K562 (cell line): ENCODE results near the gene ROBO1. TPM values are rescaled to one million over a fixed set of nuclear protein-coding genes. Genes with fewer than 3 reads are reported as not detected.

Experiments used
- ATAC-seq: fragments of 200-7000 bp; cut with Tn5 transposase; 3 replicates; pipeline ENCODE4 v1.9.1; 2020; ENCODE audit warnings: moderate library complexity
- BruUV-seq: library from RNA; stranded (reverse); fragments of 400-500 nt; replicated peaks from 2 replicates; lab custom pipeline; 2021; lab: Mats Ljungman, UMichigan
- CTCF ChIA-PET: fragments of 300-600 bp; formaldehyde crosslinking; extraction: SDS; loops from one replicate; lab custom pipeline; 2021; ENCODE audit warnings: low intra/inter-chr PET ratio; lab: Yijun Ruan, JAX
- POLR2A ChIA-PET: fragments of 300-600, 350-650 bp; sonication (Branson Sonifier 250); formaldehyde crosslinking; extraction: SDS; loops from one replicate; lab custom pipeline; 2021; ENCODE audit warnings: antibody characterized with exemption, inconsistent platforms; lab: Yijun Ruan, JAX
- DNase-seq, 4 experiments: peaks; one replicate each; pipeline versions ENCODE4 v3.0.0 to v3.0.0-alpha.2; 2011 to 2018; ENCODE audit warnings: low spot score in 3 of 4, mixed read lengths in 3 of 4; ENCODE audit errors: extremely low read depth in 1 of 4
- FAIRE-seq: peaks from 2 replicates; lab custom pipeline; 2011; peaks lifted over from hg19 to GRCh38; lab: Jason Lieb, UNC
- H2AFZ ChIP-seq: 2 replicates; pipeline ENCODE4 v1.6.0; 2011; ENCODE audit warnings: low read depth, low read length, control low read depth, inconsistent platforms
- H3K27ac ChIP-seq: fragments of 200-600 bp; 3 replicates; pipeline ENCODE4 v1.8.0; 2011; ENCODE audit warnings: low read depth, mild to moderate bottlenecking, control low read depth, inconsistent platforms, low read length, moderate library complexity, mixed read lengths; ENCODE audit errors: extremely low read depth
- H3K27me3 ChIP-seq, 2 experiments: fragments of 300-600 bp in 1 of 2; 2 replicates in 1 of 2; 3 replicates in 1 of 2; pipeline versions ENCODE4 v1.6.0 to v1.8.0; 2011; ENCODE audit warnings: inconsistent platforms in 2 of 2, low read length in 2 of 2, mild to moderate bottlenecking in 1 of 2, mixed read lengths in 1 of 2, moderate library complexity in 1 of 2; ENCODE audit not compliant: control insufficient read depth in 2 of 2, insufficient read depth in 2 of 2
- H3K36me3 ChIP-seq: fragments of 300-600 bp; 3 replicates; pipeline ENCODE4 v1.8.0; 2011; ENCODE audit warnings: mild to moderate bottlenecking, low read length, inconsistent platforms; ENCODE audit not compliant: control insufficient read depth, insufficient read depth
- H3K4me1 ChIP-seq, 2 experiments: fragments of 200-600 bp in 1 of 2; replicated peaks in 1 of 2; 2 replicates in 1 of 2; 3 replicates in 1 of 2; pipeline versions ENCODE4 v1.5.1 to v1.8.0; 2011; ENCODE audit warnings: inconsistent platforms in 2 of 2, low read length in 2 of 2, mild to moderate bottlenecking in 1 of 2, mixed read lengths in 1 of 2, moderate library complexity in 1 of 2; ENCODE audit not compliant: control insufficient read depth in 2 of 2, insufficient read depth in 2 of 2
- H3K4me2 ChIP-seq: 2 replicates; pipeline ENCODE4 v1.6.1; 2011; ENCODE audit warnings: low read length, control low read depth, inconsistent platforms, mixed read lengths; ENCODE audit not compliant: insufficient read depth
- H3K4me3 ChIP-seq: fragments of 200-600 bp; sonication (generic), shearing (Covaris generic); 2 replicates; pipeline ENCODE4 v1.5.1; 2016; ENCODE audit warnings: control low read depth, inconsistent platforms
- H3K79me2 ChIP-seq: fragments of 200-600 bp; 3 replicates; pipeline ENCODE4 v1.8.0; 2011; ENCODE audit warnings: low read length, inconsistent platforms; ENCODE audit not compliant: control insufficient read depth, insufficient read depth
- H3K9ac ChIP-seq, 2 experiments: 2 replicates each; pipeline versions ENCODE4 v1.6.0 to v1.6.1; 2011; ENCODE audit warnings: low read depth in 2 of 2, low read length in 2 of 2, control low read depth in 1 of 2, inconsistent platforms in 1 of 2, mild to moderate bottlenecking in 1 of 2, mixed read lengths in 1 of 2; ENCODE audit not compliant: insufficient read depth in 1 of 2
- H3K9me1 ChIP-seq: one replicate; pipeline ENCODE4 v1.6.0; 2011; ENCODE audit warnings: inconsistent platforms, mild to moderate bottlenecking, low read length, moderate library complexity; ENCODE audit not compliant: control insufficient read depth, insufficient read depth
- H3K9me3 ChIP-seq: replicated peaks from 2 replicates; pipeline ENCODE4 v1.5.1; 2011; ENCODE audit warnings: low read depth, low read length, inconsistent platforms; ENCODE audit not compliant: control insufficient read depth, insufficient read depth
- H4K20me1 ChIP-seq: replicated peaks from 2 replicates; pipeline ENCODE4 v1.6.1; 2011; ENCODE audit warnings: low read length, inconsistent platforms, mixed read lengths; ENCODE audit not compliant: control insufficient read depth, insufficient read depth
- CREB3 ChIP-seq: fragments of 450-650 bp; conservative IDR thresholded peaks from 2 replicates; pipeline ENCODE4 v1.6.1; 2016; ENCODE audit warnings: missing genetic modification characterization, low read depth, mild to moderate bottlenecking, missing compliant biosample characterization, moderate library complexity
- CTCF ChIP-seq, 3 experiments: IDR thresholded peaks in 2 of 3; conservative IDR thresholded peaks in 1 of 3; 2 replicates each; pipeline ENCODE4 v1.5.1; 2011 to 2012; ENCODE audit warnings: low read length in 3 of 3, mild to moderate bottlenecking in 3 of 3, control low read depth in 2 of 3, improper control_type of control experiment in 1 of 3, inconsistent platforms in 1 of 3, low read depth in 1 of 3, mixed read lengths in 1 of 3, moderate library complexity in 1 of 3; ENCODE audit not compliant: insufficient read depth in 2 of 3
- FOXK1 ChIP-seq: sonication (generic); formaldehyde crosslinking; IDR thresholded peaks from 2 replicates; pipeline ENCODE4 v1.8.0; 2022; ENCODE audit warnings: missing genetic modification reagents, mild to moderate bottlenecking, borderline replicate concordance
- MAFG ChIP-seq: fragments of 450-650 bp; conservative IDR thresholded peaks from 2 replicates; pipeline ENCODE4 v1.6.1; 2016; ENCODE audit warnings: missing genetic modification characterization, missing compliant biosample characterization
- MEF2A ChIP-seq: IDR thresholded peaks from 2 replicates; pipeline ENCODE4 v1.6.1; 2011; ENCODE audit warnings: low read depth, mild to moderate bottlenecking, low read length, moderate library complexity; ENCODE audit not compliant: control insufficient read depth
- MEF2D ChIP-seq: conservative IDR thresholded peaks from 2 replicates; pipeline ENCODE4 v1.6.1; 2016; ENCODE audit warnings: low read depth, missing genetic modification characterization, missing compliant biosample characterization
- ZKSCAN3 ChIP-seq: fragments of 250-450 bp; sonication (Bioruptor Pico); IDR thresholded peaks from 2 replicates; pipeline ENCODE4 v1.4.0; 2020
- ZNF12 ChIP-seq: sonication (generic); formaldehyde crosslinking; IDR thresholded peaks from 2 replicates; pipeline ENCODE4 v1.4.0; 2020; ENCODE audit warnings: mild to moderate bottlenecking, missing genetic modification reagents
- ZNF561 ChIP-seq: fragments of 450-650 bp; formaldehyde crosslinking; conservative IDR thresholded peaks from 2 replicates; pipeline ENCODE4 v1.4.0; 2020; ENCODE audit warnings: mild to moderate bottlenecking, moderate library complexity
- WGBS: fragments of 100-300 bp; shearing (Covaris generic); methylation state at CpG from one replicate; pipeline ENCODE4 v1.1.6; 2016; ENCODE audit warnings: low coverage, mixed read lengths; ENCODE audit not compliant: insufficient coverage; ENCODE audit errors: missing lambda C conversion rate; 5-methylcytosine and 5-hydroxymethylcytosine counted together
- in situ Hi-C: fragments of 300-500 bp; cut with MboI; formaldehyde crosslinking; loops from 4 replicates; pipeline ENCODE4 v1.15.0; 2018; ENCODE audit warnings: inconsistent platforms, mixed read lengths
- intact Hi-C: fragments of 100-400 bp; cut with micrococcal nuclease; formaldehyde crosslinking; loops from 2 replicates; pipeline ENCODE4 v1.14.2; 2022
- polyA plus RNA-seq, 8 experiments: library from polyadenylated mRNA; depleted of rRNA in 4 of 8; stranded (reverse) in 5 of 8; unstranded in 3 of 8; fragments of >200 nt; fragmentation: Nextera tagmentation in 2 of 8; fragmentation: Illumina TruSeq in 1 of 8; extraction: Ambion mirVana in 2 of 8; extraction: Trizol in 1 of 8; gene quantifications; 2 replicates each; pipeline versions ENCODE4 v1.2.1 to v1.2.3, GENCODE V29; 2011 to 2014; ENCODE audit warnings: inconsistent platforms in 1 of 8, missing spikeins in 1 of 8
- total RNA-seq, 7 experiments: library from RNA; depleted of rRNA in 6 of 7; stranded (reverse); fragments of >200 nt in 6 of 7; fragmentation: Illumina TruSeq in 2 of 7; extraction: Trizol in 2 of 7; gene quantifications; 2 replicates each; pipeline versions ENCODE4 v1.2.1 to v1.2.3, GENCODE V29; 2011 to 2021; ENCODE audit warnings: low replicate concordance in 1 of 7
- TF ChIP-seq, protein P1 (sequence below): sonication (generic); formaldehyde crosslinking; IDR thresholded peaks from 2 replicates; pipeline ENCODE4 v1.9.0; 2022; ENCODE audit warnings: mild to moderate bottlenecking, missing genetic modification reagents

ROBO1 gene
- total and polyA plus RNA-seq, 9 of the 15 experiments (the other 6 are each of a cell fraction or from before 2014, with no cell fraction given) = 0.01 to 0.53 (median 0.17) TPM; not detected in 5

DNA sequence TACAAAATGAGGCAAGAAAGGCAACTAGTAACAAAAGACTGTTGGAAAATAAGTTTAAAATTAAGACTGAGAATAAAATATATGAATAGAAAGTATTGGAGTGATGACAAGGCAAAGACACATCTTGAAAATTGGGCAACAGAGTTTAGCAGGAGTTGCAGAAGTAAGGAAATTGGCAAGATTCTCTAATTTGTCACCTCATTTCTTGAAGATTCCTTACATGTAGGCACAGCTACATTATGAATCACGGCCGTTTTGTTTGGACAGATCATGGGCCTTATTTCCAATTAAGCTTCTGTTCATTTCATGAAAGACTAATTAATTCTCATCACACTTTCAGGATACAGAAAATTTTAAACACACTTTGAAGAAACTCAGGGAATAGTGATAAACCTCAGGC lies 170.1 kb downstream of the ROBO1 start:
- H3K4me3 ChIP-seq = no peak overlapping the region
- no peak for DNase-seq
- no peaks in the 10 kb centered on the region for H3K36me3 ChIP-seq
- H3K9ac ChIP-seq = no peak overlapping the region
- FAIRE-seq = no peak
- no peak overlapping the region for H2AFZ ChIP-seq
- ATAC-seq = no peak
- no peaks in the 10 kb centered on the region for H3K79me2 ChIP-seq
- H3K4me2 ChIP-seq = no peak overlapping the region
- TF ChIP-seq, protein P1, sequence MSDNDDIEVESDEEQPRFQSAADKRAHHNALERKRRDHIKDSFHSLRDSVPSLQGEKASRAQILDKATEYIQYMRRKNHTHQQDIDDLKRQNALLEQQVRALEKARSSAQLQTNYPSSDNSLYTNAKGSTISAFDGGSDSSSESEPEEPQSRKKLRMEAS (CRISPR knock-in tag) = no peak
- TF ChIP-seq ZKSCAN3 (CRISPR knock-in tag) = no peak
- no peak for TF ChIP-seq ZNF12 (CRISPR knock-in tag)
- no peak for TF ChIP-seq MAFG (tag)
- no peak for TF ChIP-seq FOXK1
- no peak for TF ChIP-seq MEF2D (tag)
- no peak for TF ChIP-seq CTCF (IDR thresholded peaks at IDR 0.05 in 2 of 3, conservative IDR thresholded peaks at IDR 0.05 in 1 of 3; ENCODE audit: insufficient read depth in 2 of 3, low read depth in 1 of 3, low read length in 3 of 3)
- TF ChIP-seq ZNF561 (CRISPR knock-in tag) = no peak
- TF ChIP-seq MEF2A = no peak
- no peak for TF ChIP-seq CREB3
- H3K27me3 ChIP-seq = no peaks in the 10 kb centered on the region
- intact Hi-C loops = no loop called here
- 0% methylated on average over 2 of the region's 2 CpGs for WGBS
- H3K9me1 ChIP-seq = no peaks in the 10 kb centered on the region
- in situ Hi-C loops = no loop called here
- H3K27ac ChIP-seq = no peak overlapping the region
- ChIA-PET POLR2A (no interaction called here), CTCF (no interaction called here)
- no TSS peak for BruUV-seq
- no peaks in the 10 kb centered on the region for H3K4me1 ChIP-seq
- H3K9me3 ChIP-seq = no peaks in the 10 kb centered on the region
- no peaks in the 10 kb centered on the region for H4K20me1 ChIP-seq
